ENCODE results near the gene ITPK1. TPM values are rescaled to one million over a fixed set of nuclear protein-coding genes. Genes with fewer than 3 reads are reported as not detected.
A peak's percentile ranks its signal among the peaks of the same experiment; 100 is the strongest.

The ITPK1 gene
- total RNA-seq, 4 donors from 2014 or later: 64.8 to 235 (median 128) TPM

DNA sequence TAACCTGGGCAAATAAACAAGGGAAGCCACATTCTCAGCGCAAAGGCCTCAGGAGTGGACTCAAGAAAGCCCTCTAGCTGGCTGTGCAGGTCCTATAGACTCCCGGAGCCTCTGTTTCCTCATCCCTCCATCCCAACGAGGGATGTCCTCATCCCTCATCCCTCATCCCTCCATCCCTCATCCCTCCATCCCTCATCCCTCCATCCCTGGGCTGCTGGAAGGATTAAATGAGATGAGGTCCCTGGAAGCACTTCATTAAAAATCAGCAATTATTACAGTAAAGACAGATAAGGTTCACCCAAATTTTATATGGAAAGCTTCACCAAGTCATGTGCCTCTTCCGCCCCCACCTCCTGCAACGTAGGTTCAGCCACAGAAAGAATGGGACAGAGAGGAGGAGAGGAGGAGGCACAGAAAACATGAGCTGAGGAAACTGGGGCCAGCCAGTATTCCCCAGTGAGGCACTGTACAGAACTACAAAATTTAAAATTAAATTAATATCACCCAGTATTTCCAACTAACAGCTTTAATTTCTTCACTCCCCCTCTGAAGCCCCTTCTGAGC, 4.8 kb downstream of the ITPK1 start:
- Histone ChIP-seq H3K9me3 (no peaks in the 10 kb centered on the region), H3K36me3 (no peaks in the 10 kb centered on the region), H3K27ac (no peak overlapping the region), H3K4me1 (peaks cover 12 to 55% (median 36%) of the 10 kb centered on the region in 4 donors), H3K4me3 (no peak overlapping the region), H3K27me3 (no peaks in the 10 kb centered on the region)
- 70 to 87% methylated on average over 2 to 5 of the region's 5 CpGs for WGBS, 2 donors (ENCODE audit: low coverage in 1 of 2)
- in situ Hi-C loops (cut with MboI; ENCODE audit: low pct_ligation_motif_present in 1 of 4, low pct_unique_long_range_greater_than_20kb in 1 of 4, low sequenced_read_pairs in 3 of 4) (no loop called here), intact Hi-C loops (cut with DNase I; ENCODE audit: low total_unique reads) (loop anchor here (5.0 to 10.0 kb wide), 2 partner anchors 76 to 139 kb away; no protein-coding TSS in a partner anchor)
- TF ChIP-seq POLR2AphosphoS5 (IDR thresholded peaks at IDR 0.05): no peak
- TF ChIP-seq, protein P1, sequence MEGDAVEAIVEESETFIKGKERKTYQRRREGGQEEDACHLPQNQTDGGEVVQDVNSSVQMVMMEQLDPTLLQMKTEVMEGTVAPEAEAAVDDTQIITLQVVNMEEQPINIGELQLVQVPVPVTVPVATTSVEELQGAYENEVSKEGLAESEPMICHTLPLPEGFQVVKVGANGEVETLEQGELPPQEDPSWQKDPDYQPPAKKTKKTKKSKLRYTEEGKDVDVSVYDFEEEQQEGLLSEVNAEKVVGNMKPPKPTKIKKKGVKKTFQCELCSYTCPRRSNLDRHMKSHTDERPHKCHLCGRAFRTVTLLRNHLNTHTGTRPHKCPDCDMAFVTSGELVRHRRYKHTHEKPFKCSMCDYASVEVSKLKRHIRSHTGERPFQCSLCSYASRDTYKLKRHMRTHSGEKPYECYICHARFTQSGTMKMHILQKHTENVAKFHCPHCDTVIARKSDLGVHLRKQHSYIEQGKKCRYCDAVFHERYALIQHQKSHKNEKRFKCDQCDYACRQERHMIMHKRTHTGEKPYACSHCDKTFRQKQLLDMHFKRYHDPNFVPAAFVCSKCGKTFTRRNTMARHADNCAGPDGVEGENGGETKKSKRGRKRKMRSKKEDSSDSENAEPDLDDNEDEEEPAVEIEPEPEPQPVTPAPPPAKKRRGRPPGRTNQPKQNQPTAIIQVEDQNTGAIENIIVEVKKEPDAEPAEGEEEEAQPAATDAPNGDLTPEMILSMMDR (IDR thresholded peaks at IDR 0.05): no peak
- DNase-seq: no peak

DNA sequence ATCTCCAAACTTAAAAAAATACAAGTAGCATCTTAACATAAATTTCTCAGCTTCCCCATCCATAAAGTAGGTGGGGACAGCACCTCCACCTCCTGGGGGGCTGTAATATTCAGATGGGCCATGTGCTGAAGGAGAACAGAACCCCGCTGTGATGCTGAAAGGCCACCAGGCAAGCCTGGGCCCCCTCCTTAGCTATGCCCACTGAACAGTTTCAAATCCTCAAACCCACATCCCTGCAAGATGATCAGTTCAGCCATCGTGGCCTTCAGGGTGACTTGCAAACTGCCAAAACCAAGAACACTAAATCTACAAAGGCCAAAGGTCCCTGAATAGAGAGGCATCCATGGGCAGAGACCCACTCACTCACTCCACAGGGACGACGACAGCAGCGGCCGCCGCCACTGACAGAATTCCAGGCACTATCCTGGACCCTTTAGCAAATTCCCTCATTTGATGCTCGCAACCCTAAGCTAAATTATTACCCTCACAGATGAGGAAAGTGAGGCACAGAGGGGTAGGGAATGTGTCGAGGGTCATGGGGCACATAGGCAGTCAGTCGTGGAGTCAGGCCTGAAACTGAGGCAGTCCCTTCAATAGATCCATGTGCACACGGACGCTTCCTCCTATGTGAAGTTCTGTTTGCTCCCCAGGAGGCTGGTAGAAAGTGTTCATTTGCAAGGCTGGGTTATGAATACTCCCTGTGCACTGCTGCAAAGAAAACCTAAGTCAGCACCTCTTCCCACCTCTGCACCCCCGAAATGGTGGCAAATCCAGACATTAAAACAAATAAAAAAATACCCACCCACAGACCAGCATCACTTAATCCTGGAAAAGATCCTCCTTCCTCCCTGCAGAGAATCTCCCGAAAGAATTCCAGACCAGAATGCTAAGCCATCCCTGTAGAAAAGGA, 5.9 kb downstream of the ITPK1 start:
- Histone ChIP-seq H3K4me1 (peaks cover 15 to 65% (median 39%) of the 10 kb centered on the region in 4 donors), H3K4me3 (no peak overlapping the region), H3K27me3 (no peaks in the 10 kb centered on the region), H3K9me3 (no peaks in the 10 kb centered on the region), H3K27ac (no peak overlapping the region), H3K36me3 (no peaks in the 10 kb centered on the region)
- in situ Hi-C loops (cut with MboI; ENCODE audit: low pct_ligation_motif_present in 1 of 4, low pct_unique_long_range_greater_than_20kb in 1 of 4, low sequenced_read_pairs in 3 of 4): no loop called here
- intact Hi-C loops (cut with DNase I; ENCODE audit: low total_unique reads): loop anchor here (5.0 to 10.0 kb wide), 2 partner anchors 75 to 138 kb away; no protein-coding TSS in a partner anchor
- TF ChIP-seq, protein P1 (IDR thresholded peaks at IDR 0.05): no peak
- TF ChIP-seq POLR2AphosphoS5 (IDR thresholded peaks at IDR 0.05): no peak
- no peak for TF ChIP-seq EP300 (IDR thresholded peaks at IDR 0.05; ENCODE audit: low read depth)
- TF ChIP-seq POLR2A (IDR thresholded peaks at IDR 0.05): no peak
- 63 to 84% methylated on average over 4 to 14 of the region's 14 CpGs for WGBS, 2 donors (ENCODE audit: low coverage in 1 of 2)
- no peak for DNase-seq

- H3K27ac ChIP-seq: peak overlapping the region; percentile 4 to 46 (median 35)
- in situ Hi-C loops (cut with MboI; ENCODE audit: low pct_ligation_motif_present in 1 of 4, low pct_unique_long_range_greater_than_20kb in 1 of 4, low sequenced_read_pairs in 3 of 4): no loop called here
- WGBS, 2 donors (ENCODE audit: low coverage in 1 of 2): 70% methylated on average over 4 of the region's 4 CpGs; no CpG with 5 or more reads in 1 of the 2 donors
- H3K36me3 ChIP-seq: no peaks in the 10 kb centered on the region
- H3K9me3 ChIP-seq: no peaks in the 10 kb centered on the region
- no peak overlapping the region for H3K4me3 ChIP-seq
- H3K4me1 ChIP-seq: peaks cover 22 to 70% (median 35%) of the 10 kb centered on the region in 4 donors
- DNase-seq: no peak
- H3K27me3 ChIP-seq: no peaks in the 10 kb centered on the region
- intact Hi-C loops (cut with DNase I; ENCODE audit: low total_unique reads): no loop called here
- TF ChIP-seq, protein P1 (IDR thresholded peaks at IDR 0.05): no peak
- TF ChIP-seq POLR2AphosphoS5 (IDR thresholded peaks at IDR 0.05) (no peak), EP300 (IDR thresholded peaks at IDR 0.05; ENCODE audit: low read depth) (no peak), POLR2A (IDR thresholded peaks at IDR 0.05) (no peak)
These were observed 7.6 kb downstream of the ITPK1 start for GRCh38 chr14:93108105-93108504.

DNA sequence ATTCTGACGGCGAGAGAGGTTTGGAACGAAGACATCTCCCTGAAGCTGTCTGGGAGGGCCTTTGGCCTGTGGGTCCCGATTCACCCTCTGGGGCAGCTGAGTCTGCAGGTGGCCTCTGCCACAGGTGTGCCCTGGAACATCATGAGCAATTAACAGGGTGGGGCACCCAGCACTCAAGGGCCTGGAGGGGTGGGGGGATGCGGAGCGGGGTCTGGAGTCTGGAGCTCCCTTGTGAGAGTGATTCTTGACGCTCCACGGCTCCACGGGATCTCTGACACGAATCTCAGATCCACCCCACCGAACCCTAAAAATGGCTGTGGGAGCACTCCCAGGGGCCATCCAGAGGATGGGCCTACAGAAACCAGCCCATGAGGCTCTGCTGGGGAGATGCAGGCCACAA, 8.3 kb downstream of the ITPK1 start:
- no peaks in the 10 kb centered on the region for H3K9me3 ChIP-seq
- intact Hi-C loops (cut with DNase I; ENCODE audit: low total_unique reads): no loop called here
- in situ Hi-C loops (cut with MboI; ENCODE audit: low pct_ligation_motif_present in 1 of 4, low pct_unique_long_range_greater_than_20kb in 1 of 4, low sequenced_read_pairs in 3 of 4): no loop called here
- H3K27me3 ChIP-seq: no peaks in the 10 kb centered on the region
- peaks cover 22 to 65% (median 29%) of the 10 kb centered on the region in 4 donors for H3K4me1 ChIP-seq
- 73% methylated on average over 11 of the region's 11 CpGs; no CpG with 5 or more reads in 1 of the 2 donors for WGBS, 2 donors (ENCODE audit: low coverage in 1 of 2)
- no peaks in the 10 kb centered on the region for H3K36me3 ChIP-seq
- no peak for TF ChIP-seq POLR2AphosphoS5 (IDR thresholded peaks at IDR 0.05)
- TF ChIP-seq, protein P1 (IDR thresholded peaks at IDR 0.05): peak in 1 of 5 experiments; percentile 17
- H3K4me3 ChIP-seq: no peak overlapping the region
- peak overlapping the region; percentile 4 to 46 (median 35) for H3K27ac ChIP-seq
- DNase-seq: peak; percentile 41

Data from transverse colon (tissue), 4 donors.